ENCODE results near the gene RRAD. TPM values are rescaled to one million over a fixed set of nuclear protein-coding genes. Genes with fewer than 3 reads are reported as not detected.

Gene RRAD
- total and polyA plus RNA-seq, 2 donors (not counting 3 experiments of a cell fraction or from before 2014, with no cell fraction given): 0.22 to 0.48 TPM

DNA sequence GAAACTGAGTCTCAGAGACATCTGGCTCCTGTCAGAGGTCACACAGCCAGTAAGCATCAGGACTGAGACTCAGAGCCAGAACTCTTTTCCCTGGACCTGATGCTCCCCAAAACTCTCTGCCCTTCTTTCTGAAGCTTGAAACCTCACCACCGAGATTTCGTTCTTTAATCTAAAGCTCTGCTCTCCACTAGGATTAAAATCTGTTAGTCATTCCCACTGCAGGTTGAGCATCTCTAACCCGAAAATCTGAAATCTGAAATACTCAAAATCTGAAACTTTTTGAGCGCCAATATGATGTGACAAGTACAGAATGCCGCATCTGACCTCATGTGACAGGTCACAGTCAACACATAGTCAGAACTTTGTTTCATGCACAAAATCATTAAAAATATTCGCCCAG is 8.8 kb downstream of the RRAD start:
- Histone ChIP-seq H3K4me3 (replicated peaks in 1 of 3; ENCODE audit: insufficient read depth in 1 of 3, low read depth in 1 of 3, low read length in 3 of 3) (no peak overlapping the region), H3K4me2 (ENCODE audit: insufficient read depth, low read length) (no peak overlapping the region), H2AFZ (ENCODE audit: low read depth, low read length) (no peak overlapping the region), H3K27ac (ENCODE audit: insufficient read depth, low read depth, low read length) (no peak overlapping the region), H3K4me1 (ENCODE audit: control insufficient read depth, extremely low read depth, insufficient read depth, low read length) (no peaks in the 10 kb centered on the region), H4K20me1 (replicated peaks; ENCODE audit: control insufficient read depth, extremely low read depth, insufficient read depth, low read length) (no peaks in the 10 kb centered on the region), H3K9me3 (replicated peaks; ENCODE audit: control insufficient read depth, insufficient read depth, low read length) (no peaks in the 10 kb centered on the region), H3K27me3 (ENCODE audit: control insufficient read depth in 2 of 2, insufficient read depth in 2 of 2, low read length in 2 of 2) (peaks cover 8 to 19% of the 10 kb centered on the region in 2 experiments), H3K9ac (replicated peaks; ENCODE audit: extremely low read depth, insufficient read depth, low read length) (no peak overlapping the region), H3K36me3 (ENCODE audit: control insufficient read depth in 2 of 2, extremely low read depth in 1 of 2, insufficient read depth in 2 of 2, low read length in 2 of 2) (no peaks in the 10 kb centered on the region), H3K79me2 (ENCODE audit: control insufficient read depth, insufficient read depth, low read length) (no peaks in the 10 kb centered on the region), H3K9me1 (replicated peaks; ENCODE audit: control insufficient read depth, extremely low read depth, insufficient read depth, low read length) (no peaks in the 10 kb centered on the region)
- TF ChIP-seq, protein P1, sequence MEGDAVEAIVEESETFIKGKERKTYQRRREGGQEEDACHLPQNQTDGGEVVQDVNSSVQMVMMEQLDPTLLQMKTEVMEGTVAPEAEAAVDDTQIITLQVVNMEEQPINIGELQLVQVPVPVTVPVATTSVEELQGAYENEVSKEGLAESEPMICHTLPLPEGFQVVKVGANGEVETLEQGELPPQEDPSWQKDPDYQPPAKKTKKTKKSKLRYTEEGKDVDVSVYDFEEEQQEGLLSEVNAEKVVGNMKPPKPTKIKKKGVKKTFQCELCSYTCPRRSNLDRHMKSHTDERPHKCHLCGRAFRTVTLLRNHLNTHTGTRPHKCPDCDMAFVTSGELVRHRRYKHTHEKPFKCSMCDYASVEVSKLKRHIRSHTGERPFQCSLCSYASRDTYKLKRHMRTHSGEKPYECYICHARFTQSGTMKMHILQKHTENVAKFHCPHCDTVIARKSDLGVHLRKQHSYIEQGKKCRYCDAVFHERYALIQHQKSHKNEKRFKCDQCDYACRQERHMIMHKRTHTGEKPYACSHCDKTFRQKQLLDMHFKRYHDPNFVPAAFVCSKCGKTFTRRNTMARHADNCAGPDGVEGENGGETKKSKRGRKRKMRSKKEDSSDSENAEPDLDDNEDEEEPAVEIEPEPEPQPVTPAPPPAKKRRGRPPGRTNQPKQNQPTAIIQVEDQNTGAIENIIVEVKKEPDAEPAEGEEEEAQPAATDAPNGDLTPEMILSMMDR (IDR thresholded peaks at IDR 0.05; ENCODE audit: extremely low read depth in 1 of 2, insufficient read depth in 1 of 2, low read depth in 1 of 2, low read length in 2 of 2): no peak
- no peak for TF ChIP-seq JUN (IDR thresholded peaks at IDR 0.05; ENCODE audit: borderline replicate concordance, insufficient read depth, insufficient read length, low read depth)
- no peak for TF ChIP-seq EZH2 (IDR thresholded peaks at IDR 0.05; ENCODE audit: borderline replicate concordance, low read depth, low read length, severe bottlenecking)
- no peak for TF ChIP-seq POLR2AphosphoS5 (IDR thresholded peaks at IDR 0.05; ENCODE audit: insufficient read depth, low read depth, low read length)
- TF ChIP-seq, protein P2, sequence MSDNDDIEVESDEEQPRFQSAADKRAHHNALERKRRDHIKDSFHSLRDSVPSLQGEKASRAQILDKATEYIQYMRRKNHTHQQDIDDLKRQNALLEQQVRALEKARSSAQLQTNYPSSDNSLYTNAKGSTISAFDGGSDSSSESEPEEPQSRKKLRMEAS (IDR thresholded peaks at IDR 0.05; ENCODE audit: insufficient read depth, insufficient read length): no peak
- TF ChIP-seq POLR2A (IDR thresholded peaks at IDR 0.05; ENCODE audit: low read depth, low read length): no peak
- TF ChIP-seq FOS (IDR thresholded peaks at IDR 0.05; ENCODE audit: borderline replicate concordance, insufficient read depth, low read length): no peak
- no peak for TF ChIP-seq GATA2 (IDR thresholded peaks at IDR 0.05; ENCODE audit: insufficient read depth, insufficient read length, low read depth, low read length)
- dilution Hi-C loops (cut with MboI; ENCODE audit: extremely low pct_ligation_motif_present, low sequenced_read_pairs): no loop called here
- POLR2A ChIA-PET: no interaction called here
- DNase-seq (ENCODE audit: low read depth, low spot score) (no peak), FAIRE-seq (no peak)
- CTCF ChIA-PET: interaction anchor here (0.7 to 1.0 kb wide), 3 partner anchors 10 to 28 kb away, joined by 3 to 4 read pairs (median 3); no protein-coding TSS in a partner anchor
- no TSS peak for BruUV-seq (replicated peaks)
- intact Hi-C loops (cut with micrococcal nuclease): no loop called here
